Loucy (cell line): ENCODE data around the gene TMEM204.

Experiments
- EZH2phosphoT487 ChIP-seq: fragments of 200-600 bp; IDR thresholded peaks from 2 replicates; pipeline ENCODE4 v1.6.1; 2018; ENCODE audit warnings: antibody characterized with exemption, mild to moderate bottlenecking, moderate library complexity, borderline replicate concordance
- TF ChIP-seq, protein P1 (sequence below): fragments of 200-600 bp; sonication (generic); conservative IDR thresholded peaks from 2 replicates; pipeline ENCODE4 v1.5.1; 2014; ENCODE audit warnings: mild to moderate bottlenecking, antibody characterized with exemption, low read length

DNA sequence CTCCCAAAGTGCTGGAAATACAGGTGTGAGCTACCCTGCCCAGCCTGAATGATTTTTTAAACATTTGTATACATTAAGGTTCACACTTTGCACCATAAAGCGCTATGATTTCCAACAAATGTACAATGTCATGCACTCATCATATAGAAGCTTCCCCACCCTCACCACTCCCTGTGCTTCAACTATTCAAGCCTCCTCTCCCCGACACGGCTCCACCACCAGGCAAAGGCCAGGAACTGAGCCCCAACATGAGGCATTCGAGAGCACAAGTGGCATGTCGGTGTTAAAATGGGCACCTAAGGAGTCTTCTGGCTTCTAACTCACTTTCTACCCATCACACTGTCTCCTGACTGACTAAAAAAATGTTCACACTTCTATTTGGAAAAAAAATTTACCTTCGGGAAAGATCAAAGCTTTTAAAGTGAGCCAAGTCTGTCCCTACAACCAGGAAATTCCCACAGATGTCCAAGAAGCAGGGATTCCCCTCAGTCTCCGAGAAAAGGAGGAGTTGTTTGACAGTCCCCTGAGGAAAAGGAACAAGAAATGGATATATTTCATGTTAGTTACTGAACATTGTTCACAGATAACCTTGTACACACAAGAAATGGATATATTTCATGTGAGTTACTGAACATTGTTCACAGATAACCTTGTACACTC lies 37.7 kb downstream of the TMEM204 start:
- TF ChIP-seq, protein P1, sequence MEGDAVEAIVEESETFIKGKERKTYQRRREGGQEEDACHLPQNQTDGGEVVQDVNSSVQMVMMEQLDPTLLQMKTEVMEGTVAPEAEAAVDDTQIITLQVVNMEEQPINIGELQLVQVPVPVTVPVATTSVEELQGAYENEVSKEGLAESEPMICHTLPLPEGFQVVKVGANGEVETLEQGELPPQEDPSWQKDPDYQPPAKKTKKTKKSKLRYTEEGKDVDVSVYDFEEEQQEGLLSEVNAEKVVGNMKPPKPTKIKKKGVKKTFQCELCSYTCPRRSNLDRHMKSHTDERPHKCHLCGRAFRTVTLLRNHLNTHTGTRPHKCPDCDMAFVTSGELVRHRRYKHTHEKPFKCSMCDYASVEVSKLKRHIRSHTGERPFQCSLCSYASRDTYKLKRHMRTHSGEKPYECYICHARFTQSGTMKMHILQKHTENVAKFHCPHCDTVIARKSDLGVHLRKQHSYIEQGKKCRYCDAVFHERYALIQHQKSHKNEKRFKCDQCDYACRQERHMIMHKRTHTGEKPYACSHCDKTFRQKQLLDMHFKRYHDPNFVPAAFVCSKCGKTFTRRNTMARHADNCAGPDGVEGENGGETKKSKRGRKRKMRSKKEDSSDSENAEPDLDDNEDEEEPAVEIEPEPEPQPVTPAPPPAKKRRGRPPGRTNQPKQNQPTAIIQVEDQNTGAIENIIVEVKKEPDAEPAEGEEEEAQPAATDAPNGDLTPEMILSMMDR: no peak
- TF ChIP-seq EZH2phosphoT487: no peak
